ENCODE measurements around the gene GINS2. TPM values are rescaled to one million over a fixed set of nuclear protein-coding genes. Genes with fewer than 3 reads are reported as not detected.

The GINS2 gene
- total RNA-seq, 1 donor from 2014 or later, result not detected

DNA sequence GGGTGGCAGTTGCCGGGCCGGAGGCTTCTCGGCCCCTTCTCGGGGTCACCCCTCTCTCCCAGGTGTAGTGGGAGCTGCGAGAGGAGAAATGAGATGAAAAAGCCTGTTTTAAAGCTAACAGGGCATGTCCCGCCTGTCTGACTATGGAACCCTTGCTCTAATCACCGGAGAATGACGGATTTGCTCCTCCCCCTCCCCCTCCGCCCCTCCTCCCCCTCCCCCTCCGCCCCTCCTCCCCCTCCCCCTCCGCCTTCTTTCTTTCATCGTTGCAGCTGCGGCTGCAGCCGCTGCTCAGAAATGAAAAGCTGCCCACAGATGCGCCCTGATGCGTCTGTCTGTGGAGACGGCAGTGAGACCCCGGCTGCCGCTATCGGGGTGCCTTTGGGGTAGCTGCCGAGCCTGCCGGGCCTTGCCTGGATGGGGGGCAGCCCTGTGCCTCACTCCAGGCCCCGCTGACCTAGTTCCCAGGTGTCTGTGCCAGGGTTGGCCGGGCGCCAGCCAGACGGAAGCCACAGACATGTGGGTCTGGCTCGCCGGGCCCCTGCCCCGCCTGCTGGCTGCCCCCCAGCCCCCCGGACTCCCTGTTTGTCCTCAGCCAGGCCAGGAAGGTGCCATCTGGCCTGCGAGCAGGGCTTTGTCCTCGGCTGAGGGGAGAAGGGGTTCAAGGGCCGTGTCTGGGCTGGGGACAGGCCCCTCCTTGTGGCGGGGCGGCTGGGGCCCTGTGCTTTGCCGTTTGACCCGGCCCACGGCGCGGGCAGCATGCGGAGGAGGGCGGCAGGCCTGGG lies 37.7 kb downstream of the GINS2 start:
- no peaks in the 10 kb centered on the region for H3K9me3 ChIP-seq
- H3K27ac ChIP-seq, result peak overlapping the region; percentile 37
- no peak for DNase-seq (ENCODE audit: low spot score in 2 of 2)
- peaks cover 13 to 38% of the 10 kb centered on the region in 2 donors for H3K36me3 ChIP-seq
- intact Hi-C loops (cut with DNase I), result no loop called here
- TF ChIP-seq CTCF (IDR thresholded peaks at IDR 0.05), result no peak
- H3K4me3 ChIP-seq, result no peak overlapping the region
- H3K4me1 ChIP-seq, result peaks cover 8 to 23% of the 10 kb centered on the region in 2 donors
- H3K27me3 ChIP-seq, result no peaks in the 10 kb centered on the region

- no peak for TF ChIP-seq CTCF (IDR thresholded peaks at IDR 0.05)
- intact Hi-C loops (cut with DNase I), result no loop called here
- peaks cover 11 to 30% of the 10 kb centered on the region in 2 donors for H3K36me3 ChIP-seq
- H3K27ac ChIP-seq, result no peak overlapping the region
- H3K4me1 ChIP-seq, result peaks cover 8 to 23% of the 10 kb centered on the region in 2 donors
- H3K4me3 ChIP-seq, result no peak overlapping the region
- no peak for DNase-seq (ENCODE audit: low spot score in 2 of 2)
- H3K9me3 ChIP-seq, result no peaks in the 10 kb centered on the region
- no peaks in the 10 kb centered on the region for H3K27me3 ChIP-seq
Observed at GRCh38 chr16:85650135-85650843, 38.5 kb downstream of the GINS2 start.

DNA sequence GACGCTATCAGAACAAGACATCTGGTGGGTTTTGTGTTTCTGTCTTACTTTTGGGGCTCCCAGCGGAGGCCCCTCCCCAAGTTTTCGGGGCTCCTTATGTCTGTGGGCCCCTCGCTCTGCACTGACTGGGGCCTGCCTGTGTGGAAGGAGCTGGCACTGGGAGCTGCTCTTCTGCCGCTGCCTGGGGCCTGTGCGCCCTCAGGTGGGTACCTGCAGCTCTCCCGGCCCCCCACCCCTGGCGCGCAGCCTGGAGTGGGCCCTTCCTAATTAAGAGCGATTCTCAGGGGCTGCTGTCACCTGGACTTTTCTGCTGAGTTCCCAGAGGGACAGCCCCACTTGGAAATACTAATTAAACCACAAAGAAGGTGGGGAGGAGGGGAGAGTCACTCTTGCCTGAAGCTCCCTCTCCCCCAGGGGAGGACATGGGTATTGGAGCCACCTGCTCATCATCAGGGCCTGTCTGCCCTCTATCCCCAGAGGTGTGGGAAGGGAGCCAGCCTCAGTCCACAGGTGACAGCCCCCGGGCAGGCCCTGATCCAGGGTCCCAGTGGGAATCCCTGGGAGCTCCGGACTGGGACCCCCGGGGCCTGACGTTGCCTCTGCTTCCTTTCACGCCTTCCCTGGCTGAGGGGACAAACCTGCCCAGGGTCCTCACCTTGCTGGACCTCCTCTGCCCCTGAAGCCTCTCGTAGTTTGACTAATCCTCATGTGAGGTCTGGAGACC lies 39.2 kb downstream of the GINS2 start:
- no peak overlapping the region for H3K4me3 ChIP-seq
- no peak for DNase-seq (ENCODE audit: low spot score in 2 of 2)
- no peak overlapping the region for H3K27ac ChIP-seq
- intact Hi-C loops (cut with DNase I), result no loop called here
- no peaks in the 10 kb centered on the region for H3K9me3 ChIP-seq
- no peaks in the 10 kb centered on the region for H3K27me3 ChIP-seq
- H3K4me1 ChIP-seq, result peaks cover 8 to 23% of the 10 kb centered on the region in 2 donors
- H3K36me3 ChIP-seq, result peaks cover 10 to 23% of the 10 kb centered on the region in 2 donors
- TF ChIP-seq CTCF (IDR thresholded peaks at IDR 0.05), result no peak

- H3K9me3 ChIP-seq, result no peaks in the 10 kb centered on the region
- intact Hi-C loops (cut with DNase I), result no loop called here
- DNase-seq (ENCODE audit: low spot score in 2 of 2), result no peak
- H3K36me3 ChIP-seq, result peaks cover 5 to 18% of the 10 kb centered on the region in 2 donors
- H3K27ac ChIP-seq, result no peak overlapping the region
- TF ChIP-seq CTCF (IDR thresholded peaks at IDR 0.05), result no peak
- no peak overlapping the region for H3K4me3 ChIP-seq
- no peaks in the 10 kb centered on the region for H3K27me3 ChIP-seq
- peaks cover 8 to 23% of the 10 kb centered on the region in 2 donors for H3K4me1 ChIP-seq
Observed at GRCh38 chr16:85648805-85649204, 39.9 kb downstream of the GINS2 start.

GRCh38 chr16:85648070-85648714 lies 40.6 kb downstream of the GINS2 start:
- intact Hi-C loops (cut with DNase I), result no loop called here
- H3K36me3 ChIP-seq, result peaks cover 5 to 18% of the 10 kb centered on the region in 2 donors
- no peak for TF ChIP-seq CTCF (IDR thresholded peaks at IDR 0.05)

More at GRCh38 chr16:85648070-85648714, 40.6 kb downstream of the GINS2 start:
- Histone ChIP-seq H3K4me3 (no peak overlapping the region), H3K4me1 (peaks cover 3 to 18% of the 10 kb centered on the region in 2 donors), H3K9me3 (no peaks in the 10 kb centered on the region), H3K27me3 (no peaks in the 10 kb centered on the region), H3K27ac (no peak overlapping the region)
- no peak for DNase-seq (ENCODE audit: low spot score in 2 of 2)

Measured in ascending aorta (tissue), 2 donors.